ENCODE measurements around the gene CD2BP2.
"Not testable (repeated sequence)": the region's sequence is repeated elsewhere in the genome, so short reads cannot be mapped to it uniquely, and the experiment has no call there.

The CD2BP2 gene

DNA sequence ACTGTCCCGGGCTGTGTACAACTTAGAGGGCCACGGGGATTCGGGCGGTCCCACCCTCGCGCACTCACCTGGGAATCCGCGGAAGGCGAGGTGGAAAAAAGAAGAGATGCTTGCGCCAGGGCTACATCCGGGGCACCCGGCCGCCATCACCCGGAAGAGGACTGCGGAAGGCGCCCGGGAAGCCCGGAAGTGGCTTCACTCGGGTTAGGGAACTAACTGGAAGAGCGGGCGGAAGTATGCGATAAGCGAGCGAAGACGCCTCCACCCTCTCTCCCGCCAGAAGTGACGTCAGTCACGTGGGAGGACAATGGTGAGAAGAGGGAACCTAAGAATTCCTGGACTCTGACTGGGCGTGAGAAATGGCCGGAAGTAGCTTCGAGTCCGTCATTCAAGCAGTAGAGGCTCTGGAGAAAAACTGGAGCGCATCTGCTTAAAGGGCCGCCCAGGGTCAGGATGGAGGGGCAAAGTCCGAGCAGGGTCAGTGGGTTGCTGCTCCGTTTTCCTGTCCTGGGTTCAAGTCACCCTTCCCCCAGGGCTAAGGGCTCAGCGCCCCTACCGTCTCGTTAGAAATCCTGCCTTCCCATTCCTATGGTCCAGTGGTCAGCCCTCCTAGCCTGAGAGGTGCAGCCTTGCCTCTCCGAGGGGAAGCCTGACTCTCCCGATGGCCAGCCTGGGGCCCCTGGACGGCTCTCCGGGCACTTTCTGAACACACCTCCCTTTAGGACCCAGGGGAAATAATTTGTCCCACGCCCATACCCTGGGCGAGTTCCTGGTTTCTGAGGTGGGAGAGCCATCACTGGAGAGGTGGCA, at the start of gene CD2BP2:
CD2BP2 (minus strand) TSS at position 165 of the 810 bp plus-strand sequence. CDS start 627 bp downstream, outside the sequence.
- peak; percentile 83 for DNase-seq

GRCh38 chr16:30401768-30402425, 46.8 kb upstream of the CD2BP2 start:
- DNase-seq, result no peak

GRCh38 chr16:30399435-30400186, 44.5 kb upstream of the CD2BP2 start:
- no peak for DNase-seq

GRCh38 chr16:30398661-30399434, 43.7 kb upstream of the CD2BP2 start:
- no peak for DNase-seq

DNA sequence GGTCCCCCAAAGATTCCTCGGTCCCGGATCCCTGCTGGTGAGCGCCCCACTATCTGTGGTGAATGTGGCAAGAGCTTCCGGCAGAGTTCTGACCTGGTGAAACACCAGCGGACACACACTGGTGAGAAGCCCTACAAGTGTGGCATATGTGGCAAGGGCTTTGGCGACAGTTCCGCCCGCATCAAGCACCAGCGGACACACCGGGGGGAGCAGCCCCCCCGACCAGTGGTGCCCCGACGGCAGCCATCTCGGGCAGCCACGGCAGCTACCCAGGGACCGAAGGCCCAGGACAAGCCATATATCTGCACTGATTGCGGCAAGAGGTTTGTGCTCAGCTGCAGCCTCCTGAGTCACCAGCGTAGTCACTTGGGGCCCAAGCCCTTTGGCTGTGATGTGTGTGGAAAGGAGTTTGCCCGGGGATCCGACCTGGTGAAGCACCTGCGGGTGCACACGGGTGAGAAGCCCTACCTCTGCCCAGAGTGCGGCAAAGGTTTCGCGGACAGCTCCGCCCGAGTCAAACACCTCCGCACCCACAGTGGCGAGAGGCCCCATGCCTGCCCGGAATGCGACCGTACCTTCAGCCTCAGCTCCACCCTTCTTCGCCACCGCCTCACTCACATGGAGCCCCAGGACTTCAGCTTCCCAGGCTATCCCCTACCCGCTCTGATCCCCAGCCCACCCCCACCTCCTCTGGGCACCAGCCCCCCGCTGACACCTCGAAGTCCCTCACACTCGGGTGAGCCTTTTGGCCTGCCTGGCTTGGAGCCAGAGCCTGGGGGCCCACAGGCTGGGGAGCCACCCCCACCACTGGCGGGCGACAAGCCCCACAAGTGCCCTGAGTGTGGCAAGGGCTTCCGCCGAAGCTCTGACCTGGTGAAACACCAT, 42.9 kb upstream of the CD2BP2 start:
- no peak for DNase-seq

- no peak for DNase-seq
Measured at GRCh38 chr16:30397056-30397455, 41.9 kb upstream of the CD2BP2 start.

DNA sequence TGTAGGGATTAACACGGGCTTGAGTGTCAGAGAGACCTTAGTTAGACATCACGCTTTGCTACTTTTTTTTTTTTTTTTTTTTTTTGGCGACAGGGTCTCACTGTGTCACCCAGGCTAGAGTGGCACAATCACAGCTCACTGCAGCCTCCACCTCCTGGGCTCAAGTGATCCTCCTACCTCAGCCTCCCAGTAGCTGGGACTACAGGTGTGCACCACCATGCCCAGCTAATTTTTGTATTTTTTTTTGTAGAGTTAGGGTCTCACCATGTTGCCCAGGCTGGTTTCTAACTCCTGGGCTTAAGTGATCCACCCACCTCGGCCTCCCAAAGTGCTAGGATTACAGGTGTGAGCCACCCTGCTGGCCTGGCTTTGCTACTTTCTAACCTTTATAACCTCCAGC, 41.5 kb upstream of the CD2BP2 start:
- not testable (repeated sequence) for DNase-seq

DNA sequence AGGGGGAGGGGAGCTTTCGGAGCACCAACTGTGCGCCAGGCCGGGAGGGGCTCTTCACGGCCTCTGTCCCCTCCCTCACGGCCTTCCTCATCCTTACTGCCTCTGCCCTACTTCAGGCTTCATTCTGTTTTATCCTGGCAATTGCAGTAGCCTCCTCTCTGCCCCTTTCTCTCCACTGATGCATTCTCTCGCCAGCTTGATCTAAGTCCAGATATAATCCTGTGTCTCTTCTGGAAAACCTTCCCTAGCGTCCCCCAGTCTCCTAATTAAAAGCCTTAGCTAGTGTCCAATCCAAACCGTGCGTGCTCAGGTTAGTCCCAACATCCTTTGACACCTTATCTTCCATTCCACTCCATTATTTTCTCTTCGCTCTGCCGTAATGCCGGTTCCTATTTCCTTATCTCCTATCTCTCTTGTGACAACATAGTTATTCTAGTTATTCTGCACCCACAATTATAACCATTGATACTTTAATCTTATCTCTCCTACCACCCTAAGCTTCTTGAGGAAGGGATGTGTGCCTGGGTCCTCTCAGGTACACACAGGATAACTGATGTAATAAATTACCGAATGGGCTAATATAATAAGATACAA, 41.0 kb upstream of the CD2BP2 start:
- no peak for DNase-seq

DNA sequence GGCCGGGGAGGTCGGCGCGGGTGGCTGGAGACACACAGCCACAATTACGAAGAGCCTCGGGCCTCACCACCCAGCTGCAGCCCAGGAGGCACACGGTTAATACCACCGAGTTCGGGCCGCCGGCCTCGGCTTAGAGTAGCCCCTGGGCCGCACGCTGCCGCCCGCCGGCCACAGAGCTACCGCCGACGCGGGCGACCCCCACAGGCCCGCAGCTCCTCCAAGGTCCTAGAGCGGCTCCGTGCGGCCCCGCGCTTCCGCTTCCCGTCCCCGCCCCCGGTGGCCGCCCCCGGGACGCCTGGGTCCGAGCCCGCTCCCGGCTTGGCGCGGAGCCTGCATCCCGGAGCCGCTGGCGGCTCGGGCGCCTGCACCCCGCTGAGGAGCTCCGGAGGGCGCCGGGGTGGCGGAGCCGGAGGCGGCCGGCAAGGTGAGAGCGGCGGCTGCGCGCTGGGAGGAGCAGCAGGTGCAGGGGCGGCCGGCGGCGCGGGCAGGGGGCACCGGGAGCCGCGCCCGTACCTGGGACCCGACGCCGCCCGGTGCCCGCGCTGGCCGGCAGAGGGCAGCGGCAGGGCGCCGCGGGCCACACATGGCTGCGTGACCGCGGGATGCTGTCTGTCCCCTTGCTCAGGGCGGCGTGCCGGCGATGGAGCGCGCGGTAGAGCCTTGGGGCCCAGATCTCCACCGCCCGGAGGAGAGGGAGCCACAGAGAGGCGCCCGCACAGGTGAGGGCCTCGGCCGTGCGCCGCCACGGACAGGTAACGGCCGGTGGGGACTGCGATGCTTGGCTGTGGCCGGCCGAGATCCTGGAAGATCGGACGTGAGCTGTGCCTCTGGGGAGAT, 40.3 kb upstream of the CD2BP2 start, which contains the start of gene ZNF48:
ZNF48 (plus strand) TSS at position 266 of the 837 bp plus-strand sequence; CDS start at position 641, 375 bp downstream.
- peak; percentile 37 for DNase-seq

- DNase-seq, result no peak
Measured at GRCh38 chr16:30394592-30395154, 39.6 kb upstream of the CD2BP2 start.

DNA sequence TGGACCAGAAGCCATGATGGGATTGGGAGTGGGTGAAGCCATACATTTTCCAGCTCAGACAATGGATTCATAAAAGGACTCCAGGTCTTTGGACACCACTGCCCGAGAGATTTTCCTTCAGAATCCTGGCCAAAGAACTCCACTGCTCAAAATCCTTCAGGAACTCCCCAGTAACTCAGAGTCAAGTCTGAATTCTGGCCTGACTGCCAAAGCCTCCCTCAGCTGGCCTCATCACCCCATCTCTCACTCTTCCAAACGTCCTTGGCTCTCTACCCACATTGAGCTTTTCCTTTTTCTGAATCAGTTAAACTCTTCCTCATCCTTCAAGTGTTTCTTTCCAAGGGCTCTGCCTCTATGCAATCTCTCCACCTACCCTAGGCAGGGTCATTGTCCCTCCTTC, 28.4 kb upstream of the CD2BP2 start:
- DNase-seq, result no peak

DNA sequence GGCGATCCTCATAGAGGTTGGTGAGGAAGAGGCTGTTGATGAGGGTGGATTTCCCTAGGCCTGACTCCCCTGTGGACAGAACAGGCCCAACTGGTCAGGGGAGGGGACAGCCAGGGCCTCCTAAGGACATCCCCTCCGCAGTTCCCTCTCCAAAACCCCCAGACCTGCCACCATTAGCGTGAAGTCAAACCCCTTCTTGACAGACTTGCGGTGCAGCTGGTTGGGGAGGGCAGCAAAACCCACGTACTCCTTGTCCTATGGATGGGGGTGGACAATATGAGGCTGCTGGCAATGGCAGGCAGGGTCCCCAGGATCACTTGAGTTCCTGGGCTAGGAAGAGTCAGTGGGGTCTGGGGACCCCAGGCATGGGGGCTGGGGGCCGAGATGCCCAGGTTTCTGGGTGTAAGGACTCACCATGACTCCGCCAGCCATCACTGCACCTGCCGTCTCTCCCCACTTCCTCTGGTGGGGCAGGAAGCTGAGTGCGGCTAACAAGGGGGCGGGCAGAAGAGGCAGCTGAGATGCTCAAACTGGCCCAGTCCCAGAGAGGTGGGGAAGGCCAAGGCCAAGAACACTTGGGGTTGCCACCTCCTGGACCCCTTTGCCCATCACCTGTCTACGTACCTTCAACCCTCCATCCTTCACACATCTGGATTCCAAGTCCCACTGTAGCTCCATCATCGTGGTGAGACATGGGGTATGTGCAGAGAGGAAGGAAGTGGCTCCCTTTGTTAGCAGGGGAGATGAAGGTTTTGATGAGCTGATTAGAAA, 27.2 kb upstream of the CD2BP2 start, which contains the start of gene SEPTIN1:
SEPTIN1 (minus strand) TSS at position 451 of the 771 bp plus-strand sequence; CDS start at position 432, 19 bp downstream.
- peak; percentile 72 for DNase-seq

DNA sequence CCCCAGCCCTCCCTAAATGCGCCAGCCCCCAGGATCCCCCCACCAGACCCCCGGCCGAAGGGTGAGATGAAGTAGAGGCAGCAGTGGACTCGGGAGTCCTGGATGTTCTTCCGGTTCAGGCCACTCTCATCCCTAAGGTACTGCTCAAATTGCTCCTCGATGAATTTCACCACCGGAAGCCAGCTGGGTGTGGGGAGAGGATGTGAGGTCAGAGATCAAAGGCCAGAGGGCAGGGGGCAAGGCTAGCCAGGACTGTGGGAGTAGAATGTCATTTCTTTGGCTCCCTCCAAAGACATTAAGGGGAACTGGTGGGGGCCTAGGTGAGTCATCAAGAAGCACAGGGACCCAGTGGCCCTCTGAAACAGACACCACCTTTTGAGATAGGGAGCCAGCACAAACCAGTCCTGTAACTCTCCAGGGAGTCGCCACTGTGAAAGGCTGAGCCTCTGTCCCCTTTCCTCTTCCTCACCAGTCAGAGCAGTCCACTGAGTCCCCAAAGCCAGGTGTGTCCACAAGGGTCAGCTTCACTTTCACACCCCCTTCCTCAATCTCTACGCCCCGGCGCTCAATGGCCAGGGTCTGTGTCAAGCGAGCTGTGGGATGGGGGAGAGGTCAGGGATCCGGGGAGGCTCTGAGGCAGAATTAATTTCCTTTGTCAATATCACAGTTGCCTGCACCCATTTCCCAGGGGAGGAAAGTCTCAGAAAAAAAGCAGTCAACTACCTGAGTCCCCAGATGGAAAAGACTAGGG, 26.4 kb upstream of the CD2BP2 start:
- DNase-seq, result peak; percentile 36

DNA sequence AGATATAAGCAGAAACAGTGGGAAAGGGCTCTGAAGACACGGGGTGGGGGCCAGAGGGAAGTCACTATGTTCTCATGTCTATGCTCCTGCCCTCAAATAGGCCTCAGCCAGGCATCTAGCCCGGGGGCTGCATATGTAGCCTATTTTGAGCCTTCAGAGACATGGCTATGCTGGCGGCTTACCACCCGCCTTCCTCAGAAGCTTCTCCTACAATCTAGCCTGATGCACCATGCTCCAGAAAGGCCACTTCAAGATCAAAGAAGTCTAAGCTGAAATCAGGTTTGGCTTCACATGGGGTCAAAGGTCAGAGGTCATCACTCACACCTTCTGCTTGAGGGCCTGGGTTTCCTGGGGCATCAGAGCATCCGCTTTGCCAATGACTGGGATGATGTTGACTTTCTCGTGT, 25.7 kb upstream of the CD2BP2 start:
- no peak for DNase-seq

DNA sequence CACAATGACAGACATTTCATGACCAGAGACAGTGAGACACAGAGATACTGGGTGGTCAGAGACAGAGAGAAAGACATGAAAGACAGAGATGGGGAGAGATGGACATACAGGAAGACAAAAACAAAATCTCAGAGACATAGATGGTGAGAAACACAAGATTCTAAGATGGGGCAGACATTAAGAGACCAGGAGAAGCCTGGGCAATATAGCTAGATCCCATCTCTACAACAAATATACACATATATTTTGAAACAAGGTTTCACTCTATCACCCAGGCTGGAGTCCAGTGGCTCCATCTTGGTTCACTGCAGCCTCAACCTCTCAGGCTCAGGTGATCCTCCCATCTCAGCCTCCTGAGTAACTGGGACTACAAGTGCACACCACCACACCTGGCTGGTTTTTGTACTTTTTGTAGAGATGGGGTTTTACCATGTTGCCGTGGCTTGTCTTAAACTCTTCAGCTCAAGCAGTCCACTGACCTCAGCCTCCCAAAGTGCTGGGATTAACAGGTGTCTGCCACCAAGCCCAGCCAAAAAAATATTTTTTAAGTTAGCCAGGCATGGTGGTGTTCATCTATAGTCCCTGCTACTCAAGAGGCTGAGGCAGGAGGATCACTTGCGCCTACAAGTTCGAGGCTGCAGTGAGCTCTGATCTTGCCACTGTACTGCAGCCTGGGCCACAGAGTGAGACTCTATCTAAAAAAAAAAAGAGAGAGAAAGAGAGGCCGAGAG, 25.1 kb upstream of the CD2BP2 start:
- DNase-seq, result no peak

DNA sequence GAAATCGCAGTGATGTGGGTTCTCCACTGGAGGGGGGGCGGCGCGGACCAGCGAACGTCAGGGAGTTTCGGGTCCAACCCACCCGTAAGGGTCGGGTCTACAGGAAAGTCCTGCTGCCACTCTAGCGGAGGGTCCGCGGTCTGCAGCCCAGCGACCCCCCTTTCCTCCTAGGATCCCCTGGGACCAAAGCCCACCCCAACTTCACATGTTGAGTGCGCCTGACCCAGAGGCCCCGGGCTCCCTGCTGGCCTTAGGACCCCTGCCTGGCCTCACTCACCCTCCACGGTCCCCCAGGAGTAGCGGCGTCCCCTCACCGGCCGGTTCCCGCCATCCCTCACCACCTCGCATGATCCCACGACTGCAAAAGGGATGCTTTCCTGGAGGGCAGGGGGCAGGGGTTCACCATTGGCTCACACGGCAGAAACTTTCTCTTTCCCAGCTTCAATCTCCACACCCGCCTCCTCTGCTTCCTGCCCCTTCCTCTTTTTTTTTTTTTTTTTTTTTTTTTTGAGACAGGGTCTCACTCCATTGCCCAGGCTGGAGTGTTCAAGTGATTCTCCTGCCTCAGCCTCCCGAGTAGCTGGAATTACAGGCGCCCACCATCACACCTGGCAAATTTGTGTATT, 24.2 kb upstream of the CD2BP2 start:
- no peak for DNase-seq
